Measurements from ENCODE around the gene BEND3.
"Not testable (repeated sequence)": the region's sequence is repeated elsewhere in the genome, so short reads cannot be mapped to it uniquely, and the experiment has no call there.

BEND3 gene

GRCh38 chr6:107120404-107120803 lies 5.1 kb upstream of the BEND3 start:
- DNase-seq: no peak

- DNase-seq: no peak
These were observed 3.7 kb upstream of the BEND3 start for GRCh38 chr6:107118976-107119375.

GRCh38 chr6:107118540-107118939 lies 3.2 kb upstream of the BEND3 start:
- DNase-seq: not testable (repeated sequence)

- DNase-seq: no peak
These were observed 1.6 kb upstream of the BEND3 start for GRCh38 chr6:107116931-107117330.

- no peak for DNase-seq
These were observed 1.1 kb upstream of the BEND3 start for GRCh38 chr6:107116328-107116892.

- no peak for DNase-seq
These were observed 496 bp upstream of the BEND3 start for GRCh38 chr6:107115695-107116327.

GRCh38 chr6:107114213-107114925 lies 946 bp downstream of the BEND3 start:
- DNase-seq: peak; percentile 86

GRCh38 chr6:107110200-107110599 lies 5.1 kb downstream of the BEND3 start:
- DNase-seq: no peak

- DNase-seq: no peak
These were observed 7.0 kb downstream of the BEND3 start for GRCh38 chr6:107108201-107108890.

- no peak for DNase-seq
These were observed 7.5 kb downstream of the BEND3 start for GRCh38 chr6:107107791-107108190.

- no peak for DNase-seq
These were observed 9.2 kb downstream of the BEND3 start for GRCh38 chr6:107106165-107106564.

- no peak for DNase-seq
These were observed 9.7 kb downstream of the BEND3 start for GRCh38 chr6:107105511-107106116.

- no peak for DNase-seq
These were observed 12.2 kb downstream of the BEND3 start for GRCh38 chr6:107103082-107103481.

GRCh38 chr6:107102414-107102805 lies 12.9 kb downstream of the BEND3 start:
- DNase-seq: no peak

- DNase-seq: no peak
These were observed 13.5 kb downstream of the BEND3 start for GRCh38 chr6:107101686-107102413.

- no peak for DNase-seq
These were observed 14.1 kb downstream of the BEND3 start for GRCh38 chr6:107101211-107101610.

GRCh38 chr6:107098436-107099307 lies 16.6 kb downstream of the BEND3 start:
- DNase-seq: no peak

- not testable (repeated sequence) for DNase-seq
These were observed 30.9 kb downstream of the BEND3 start for GRCh38 chr6:107084459-107084858.

GRCh38 chr6:107083921-107084320 lies 31.4 kb downstream of the BEND3 start:
- no peak for DNase-seq

- DNase-seq: no peak
These were observed 32.1 kb downstream of the BEND3 start for GRCh38 chr6:107083047-107083768.

GRCh38 chr6:107082045-107082444 lies 33.3 kb downstream of the BEND3 start:
- DNase-seq: no peak

Measured in NCI-H226 (cell line).